HG03378 (cell line): ENCODE data around the gene PRELID1.
"Not testable (repeated sequence)": the region's sequence is repeated elsewhere in the genome, so short reads cannot be mapped to it uniquely, and the experiment has no call there.

Experiments
- ATAC-seq: cut with Tn5 transposase; IDR thresholded peaks from one replicate; pipeline ENCODE4 v1.9.1; 2021; ENCODE audit warnings: mild to moderate bottlenecking, moderate library complexity; ENCODE audit not compliant: unreplicated experiment

PRELID1 gene

DNA sequence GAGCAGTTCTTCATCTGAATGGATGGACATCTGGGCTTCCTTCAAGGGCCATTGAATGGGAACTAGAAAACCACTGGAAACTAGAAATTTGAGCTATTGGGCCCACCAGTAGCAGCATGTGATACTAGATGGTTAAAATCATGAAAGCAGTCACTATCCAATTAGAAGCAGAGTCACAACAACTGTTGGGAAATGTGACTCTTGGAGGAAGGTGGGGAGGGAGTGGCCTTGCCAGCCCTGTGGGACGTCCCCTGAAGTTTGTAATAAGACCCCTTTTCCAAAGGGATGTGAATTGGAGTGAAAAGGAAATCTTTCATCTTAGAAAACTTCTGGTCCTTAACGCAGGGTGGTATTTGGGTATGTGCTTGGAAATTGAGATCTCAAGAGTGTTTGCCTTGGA is 5.7 kb upstream of the PRELID1 start:
- ATAC-seq: no peak

DNA sequence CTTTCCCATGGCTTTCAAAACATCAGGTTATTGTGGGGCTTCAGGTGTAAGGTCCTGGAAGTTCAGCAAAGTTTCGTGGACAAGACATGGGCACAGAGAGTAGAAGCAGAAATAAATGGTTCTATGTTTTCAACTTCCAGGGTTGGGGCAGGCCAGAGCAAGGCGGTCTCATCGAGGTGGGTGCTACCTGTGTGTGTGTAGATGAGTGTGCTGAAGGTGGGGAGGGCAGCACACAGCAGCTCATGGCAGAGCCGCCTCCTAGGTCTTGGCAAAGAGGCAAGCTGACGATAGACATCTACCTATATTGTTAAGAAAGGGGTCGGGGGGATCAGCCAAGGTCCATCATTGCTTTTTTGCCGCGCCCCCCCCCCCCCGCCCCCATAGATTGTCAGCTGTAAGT is 3.9 kb upstream of the PRELID1 start:
- no peak for ATAC-seq

DNA sequence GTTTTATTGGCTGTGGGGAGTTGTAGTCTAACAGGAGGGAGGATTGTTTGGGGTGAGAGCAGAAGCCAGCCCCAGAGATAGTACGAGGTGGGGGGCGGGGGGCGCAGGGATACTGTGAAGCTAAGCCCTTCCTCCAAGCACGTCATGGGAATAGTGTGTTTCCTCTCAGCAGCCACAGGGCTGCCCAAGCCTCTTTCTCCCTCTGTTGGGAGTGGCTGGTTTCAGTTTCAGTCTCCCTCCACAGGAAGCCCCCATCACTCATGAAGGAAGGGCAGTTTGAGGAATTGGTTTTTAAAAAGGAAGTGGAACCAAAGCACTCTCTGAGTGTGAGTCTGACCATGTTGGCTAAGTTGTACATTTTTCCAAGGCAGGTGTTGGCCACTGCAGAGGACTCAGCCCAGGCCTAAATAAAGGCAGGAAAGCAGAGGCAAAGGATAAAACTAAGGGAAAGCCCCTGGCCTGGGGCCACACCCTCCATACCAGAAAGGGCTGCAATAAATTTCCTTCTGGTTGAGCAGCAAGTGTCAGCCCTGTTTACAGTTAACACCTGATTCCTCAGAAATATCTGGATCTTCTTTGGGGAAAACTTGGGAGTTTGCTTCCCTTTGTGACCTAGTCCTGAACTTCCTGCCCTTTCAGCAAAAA is 3.2 kb upstream of the PRELID1 start:
- peak; percentile 43 for ATAC-seq

DNA sequence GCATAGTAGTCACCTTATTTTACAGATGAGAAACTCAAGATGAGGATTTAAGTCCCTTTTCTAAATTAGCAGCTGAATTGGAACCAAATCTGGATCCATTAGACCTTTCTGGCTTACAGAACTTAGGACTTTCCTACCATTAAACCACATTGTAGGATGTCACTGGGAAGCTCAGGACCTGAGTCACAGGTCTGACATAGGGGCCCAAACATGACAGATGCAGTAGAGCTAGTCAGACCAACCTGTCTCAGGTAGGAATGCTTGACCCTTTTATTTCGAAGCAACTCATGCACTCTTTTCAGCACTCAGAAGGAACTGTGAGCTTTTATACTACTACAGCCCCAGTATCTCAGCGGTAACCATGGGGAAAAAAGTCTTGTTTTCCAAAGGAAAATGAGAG is 2.6 kb upstream of the PRELID1 start:
- no peak for ATAC-seq

DNA sequence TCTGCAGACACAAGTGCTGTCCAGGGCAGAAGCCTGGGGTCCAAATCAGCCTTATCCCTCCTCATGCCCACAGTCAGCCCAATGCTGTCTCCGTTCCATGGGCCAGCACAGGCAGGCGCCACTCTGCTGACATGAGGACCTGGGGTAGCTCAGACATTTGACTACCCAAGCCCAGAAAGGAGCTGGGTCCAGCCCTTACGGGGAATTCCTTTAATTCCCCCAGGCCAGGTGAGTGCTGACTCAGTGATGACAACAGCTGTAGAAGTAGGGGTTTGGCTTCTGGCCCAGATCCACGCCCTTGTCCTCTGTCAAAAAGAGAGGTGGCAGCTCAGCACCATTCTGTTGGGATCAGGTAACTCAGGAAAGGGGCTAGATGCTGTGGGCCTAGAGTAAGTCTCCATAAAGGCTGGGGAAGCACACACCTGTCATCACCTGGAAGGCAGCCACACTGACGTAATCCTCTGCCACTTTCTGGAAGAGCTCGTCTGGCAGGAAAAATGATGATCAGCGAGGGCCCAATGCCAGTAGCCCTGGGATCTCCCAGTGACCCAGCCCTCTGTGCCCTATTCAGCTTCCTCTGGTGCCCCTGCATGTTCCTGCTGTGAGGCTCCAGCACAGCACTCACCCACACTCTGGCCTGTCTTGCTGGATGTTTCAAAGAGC is 2.0 kb upstream of the PRELID1 start:
- ATAC-seq: no peak

DNA sequence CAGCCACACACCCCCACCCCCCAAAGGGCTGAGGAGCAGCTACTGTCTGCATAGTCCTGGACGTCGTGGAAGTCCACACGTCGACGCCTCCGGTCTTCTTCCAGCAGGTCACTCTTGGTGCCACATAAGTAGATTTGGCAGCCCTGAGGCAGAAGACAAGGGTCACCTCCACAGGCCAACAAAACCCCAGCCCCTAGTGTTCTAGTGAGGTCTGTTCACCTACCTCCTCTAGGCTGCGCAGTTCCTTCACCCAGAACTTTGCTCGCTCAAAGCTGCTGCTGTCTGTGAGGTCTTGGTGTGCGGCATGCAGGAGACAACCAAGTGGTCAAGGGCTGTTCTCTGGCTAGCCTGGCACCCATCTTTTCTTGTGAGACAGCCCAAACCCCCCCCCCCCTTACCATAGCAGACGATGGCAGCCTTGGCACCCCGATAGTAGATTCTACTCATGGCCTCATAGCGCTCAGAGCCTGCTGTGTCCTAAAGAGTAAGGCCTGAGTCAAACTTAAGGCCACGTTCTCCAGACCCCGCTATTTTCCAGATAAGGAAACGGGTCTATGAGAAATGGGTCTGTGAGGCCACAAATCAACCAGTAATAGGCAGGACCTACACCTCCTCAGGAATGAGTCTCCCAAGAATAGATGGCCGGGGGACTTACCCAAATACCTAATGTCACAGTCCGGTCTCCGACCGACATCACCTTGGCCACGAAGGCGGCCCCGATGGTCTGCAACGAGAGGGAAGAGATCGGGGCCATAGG is 1.1 kb upstream of the PRELID1 start:
- no peak for ATAC-seq

DNA sequence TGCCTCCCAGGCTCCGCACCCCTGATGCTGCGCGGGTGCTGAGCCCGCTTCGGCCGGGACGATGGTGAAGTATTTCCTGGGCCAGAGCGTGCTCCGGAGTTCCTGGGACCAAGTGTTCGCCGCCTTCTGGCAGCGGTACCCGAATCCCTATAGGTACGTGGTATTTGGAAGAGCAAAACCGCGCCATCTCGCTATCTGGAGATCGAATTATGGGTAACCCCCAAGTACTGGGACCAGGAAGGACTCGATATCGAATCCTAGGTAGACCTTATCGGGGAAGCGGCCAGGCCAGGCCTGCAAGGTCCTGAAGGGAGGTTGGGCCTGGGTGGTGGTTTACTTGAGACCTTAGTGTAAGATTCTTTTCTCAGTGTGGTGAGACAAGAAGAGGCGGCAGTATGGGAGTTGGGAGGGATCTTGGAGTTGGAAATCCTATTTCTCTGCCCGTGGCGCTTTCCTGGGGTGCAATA is 359 bp downstream of the PRELID1 start:
- ATAC-seq: peak; percentile 3

DNA sequence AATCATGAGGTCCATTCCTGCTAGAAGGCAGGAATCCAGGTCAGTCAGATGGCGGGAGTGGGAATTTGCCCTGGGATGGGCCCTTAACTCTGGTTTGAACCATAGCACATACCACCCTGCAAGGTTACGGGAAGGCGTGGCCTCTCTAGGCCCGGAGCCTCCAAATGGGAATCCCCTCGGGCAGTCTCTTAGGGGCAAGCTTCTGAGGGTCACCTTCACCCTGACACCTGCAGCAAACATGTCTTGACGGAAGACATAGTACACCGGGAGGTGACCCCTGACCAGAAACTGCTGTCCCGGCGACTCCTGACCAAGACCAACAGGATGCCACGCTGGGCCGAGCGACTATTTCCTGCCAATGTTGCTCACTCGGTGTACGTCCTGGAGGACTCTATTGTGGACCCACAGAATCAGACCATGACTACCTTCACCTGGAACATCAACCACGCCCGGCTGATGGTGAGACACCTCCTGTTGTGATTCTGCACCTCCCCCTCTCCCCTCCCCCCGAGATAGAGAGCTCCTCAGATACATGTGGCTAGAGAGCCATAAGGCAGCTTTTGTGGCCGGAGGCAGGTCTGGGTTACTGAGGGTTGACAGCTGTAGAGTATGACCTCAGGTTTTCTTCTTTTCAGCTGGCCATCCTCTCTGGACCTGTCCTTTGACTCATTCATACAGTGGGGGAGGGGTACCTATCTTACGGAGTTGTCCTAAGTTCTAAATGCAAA is 957 bp downstream of the PRELID1 start:
- no peak for ATAC-seq

DNA sequence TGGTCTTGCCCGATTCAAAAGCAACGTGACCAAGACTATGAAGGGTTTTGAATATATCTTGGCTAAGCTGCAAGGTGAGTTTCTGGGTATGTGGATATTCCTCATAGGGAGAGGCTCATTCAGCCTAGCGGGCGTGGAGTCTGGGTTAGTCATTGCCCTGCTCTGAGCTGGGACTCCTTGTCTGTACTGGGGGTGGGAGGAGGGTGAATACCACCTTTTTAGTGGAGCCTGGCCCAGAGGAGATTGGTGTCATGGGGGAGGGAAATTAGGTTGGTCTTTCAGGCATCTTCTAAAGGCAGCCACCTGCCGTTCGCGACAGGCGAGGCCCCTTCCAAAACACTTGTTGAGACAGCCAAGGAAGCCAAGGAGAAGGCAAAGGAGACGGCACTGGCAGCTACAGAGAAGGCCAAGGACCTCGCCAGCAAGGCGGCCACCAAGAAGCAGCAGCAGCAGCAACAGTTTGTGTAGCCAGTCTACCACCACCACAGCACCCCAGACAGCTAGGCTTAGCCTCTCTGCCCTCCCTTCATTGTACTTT is 2.6 kb downstream of the PRELID1 start:
- ATAC-seq: not testable (repeated sequence)

DNA sequence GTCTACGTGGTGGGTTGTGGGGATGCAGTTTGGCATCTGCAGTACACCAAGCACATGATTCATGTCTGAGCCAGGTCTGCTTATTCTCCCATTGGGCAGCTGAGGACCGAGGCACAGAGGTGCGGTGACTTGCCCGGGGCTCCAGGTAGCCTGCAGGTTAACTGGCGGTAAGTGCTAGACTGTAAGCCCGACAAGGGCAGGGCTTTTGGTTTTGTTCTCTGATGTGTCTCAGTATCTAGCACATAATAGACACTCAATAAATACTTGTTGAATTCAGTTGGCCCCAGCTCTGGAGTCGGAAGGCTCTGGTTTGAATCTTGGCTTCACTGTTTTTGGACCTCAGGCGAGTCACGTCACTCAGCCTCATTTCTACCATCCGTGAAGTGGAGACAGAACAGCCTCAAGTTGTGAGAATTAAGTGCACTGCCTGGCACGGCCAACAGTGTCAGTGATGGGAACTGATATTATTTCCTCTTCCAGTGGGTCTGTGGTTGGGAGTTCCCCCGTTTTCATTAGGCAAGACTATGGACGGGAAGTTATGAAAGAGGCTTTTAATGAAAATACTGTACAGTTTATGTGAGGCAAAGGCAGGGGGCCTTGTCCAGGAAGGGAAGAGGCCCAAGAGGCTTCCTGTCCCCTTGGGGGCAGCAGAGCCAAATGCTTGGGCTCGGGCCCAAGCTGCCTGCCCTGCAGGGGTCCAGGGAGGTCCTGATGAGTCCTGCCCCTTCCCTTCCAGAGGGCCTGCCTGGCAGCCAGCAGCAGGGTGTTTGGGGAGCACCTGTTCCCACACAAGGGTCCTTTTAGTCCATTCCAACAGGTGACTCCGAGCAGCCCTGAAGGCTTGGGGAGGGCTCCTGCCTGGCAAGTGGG is 3.3 kb downstream of the PRELID1 start:
- ATAC-seq: no peak

DNA sequence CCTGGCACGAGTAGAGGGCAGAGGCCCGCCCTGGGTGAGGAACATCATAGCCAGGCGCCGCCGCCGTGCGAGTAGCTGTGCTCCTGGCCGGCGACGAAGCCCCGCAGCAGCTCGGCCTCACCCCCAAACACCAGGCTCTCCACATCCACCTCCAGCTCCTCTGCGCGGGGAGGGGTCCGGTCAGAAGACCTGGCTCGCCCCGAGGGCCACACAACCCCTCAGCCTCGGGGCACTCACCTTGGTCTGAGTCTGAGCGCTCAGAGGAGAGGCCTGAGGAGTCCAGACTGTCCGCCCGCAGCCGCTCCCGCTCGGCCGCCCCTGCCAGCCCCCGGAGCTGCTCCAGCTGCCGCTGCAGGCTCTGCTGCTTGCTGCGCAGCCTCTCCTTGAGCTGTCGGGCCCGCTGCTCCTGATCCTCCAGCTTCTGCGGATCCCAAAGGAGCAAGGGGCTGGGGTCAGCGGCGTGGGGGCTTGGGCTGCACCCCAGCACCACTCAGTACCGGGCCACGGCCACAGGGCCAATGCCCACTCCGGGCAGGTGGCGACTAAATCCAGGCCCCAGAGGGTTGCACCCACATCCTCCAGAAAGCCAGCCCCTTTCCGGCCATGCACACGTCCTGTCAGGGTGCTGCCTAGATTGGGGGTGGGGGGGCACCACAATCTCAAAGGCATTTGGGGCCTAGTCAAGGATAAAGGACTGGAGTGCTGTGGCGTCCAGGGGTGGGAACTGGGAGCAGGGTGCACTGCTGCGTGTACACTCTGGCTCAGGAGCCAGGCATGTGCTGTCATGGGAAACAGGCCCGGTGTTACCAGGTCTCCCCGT is 4.2 kb downstream of the PRELID1 start:
- no peak for ATAC-seq

DNA sequence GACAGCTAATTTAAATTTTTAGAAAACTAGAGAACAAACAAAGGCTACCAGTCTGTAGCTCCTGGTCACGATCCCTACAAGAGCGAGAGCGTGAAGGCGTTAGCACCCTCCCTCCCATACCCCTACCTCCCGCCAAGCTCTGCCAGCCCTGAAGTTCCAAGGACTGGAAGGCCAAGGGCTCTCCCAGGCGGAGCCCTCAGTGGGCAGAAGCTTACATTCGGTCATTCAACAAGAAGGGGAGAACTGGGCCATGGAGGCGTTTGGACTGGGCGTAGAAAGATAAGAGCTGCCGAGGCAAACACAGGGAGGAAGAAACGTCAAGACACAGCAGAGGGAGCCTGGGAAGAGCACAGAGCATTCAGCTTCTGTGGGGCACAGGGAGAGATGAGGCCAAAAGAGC is 5.1 kb downstream of the PRELID1 start:
- no peak for ATAC-seq

DNA sequence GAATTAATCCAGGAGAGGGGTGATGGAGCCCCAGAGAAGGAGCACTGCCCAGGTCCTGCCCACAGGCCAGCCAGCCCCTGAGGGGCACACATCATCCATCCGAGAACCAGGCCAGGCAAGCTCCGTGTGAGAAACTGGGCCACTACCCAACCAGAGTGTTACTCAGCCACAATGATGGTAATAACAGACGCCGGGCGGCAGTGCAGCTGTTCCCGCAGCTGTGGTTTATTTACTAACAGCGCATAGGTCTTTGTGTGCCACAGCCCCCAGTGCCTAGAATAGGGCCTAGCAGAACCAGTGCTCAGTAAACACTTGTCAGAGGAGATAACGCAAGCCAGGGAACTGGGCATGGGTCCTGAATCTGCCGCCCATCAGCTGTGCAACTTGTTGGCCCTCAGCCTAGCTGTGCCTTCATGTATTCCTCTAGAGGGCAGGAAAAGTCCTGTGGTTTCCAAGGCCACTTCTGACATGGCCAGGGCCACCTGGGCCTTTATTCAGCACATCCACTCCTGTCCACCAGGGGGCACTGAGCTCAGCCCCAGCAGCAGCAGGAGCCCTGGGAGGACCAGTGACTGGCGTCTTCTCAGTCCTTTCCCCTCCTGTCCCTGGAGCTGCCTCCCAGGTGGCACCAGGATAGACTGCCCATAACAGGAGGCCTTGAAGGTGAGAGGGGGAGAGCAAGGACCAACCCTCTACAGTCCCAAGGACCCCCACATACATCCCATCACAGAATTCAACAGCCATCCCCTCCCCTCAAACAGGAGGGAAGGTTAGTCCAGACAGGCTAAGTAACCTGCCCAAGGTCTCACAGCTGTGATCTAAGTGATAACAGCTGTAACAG is 6.0 kb downstream of the PRELID1 start:
- ATAC-seq: no peak

DNA sequence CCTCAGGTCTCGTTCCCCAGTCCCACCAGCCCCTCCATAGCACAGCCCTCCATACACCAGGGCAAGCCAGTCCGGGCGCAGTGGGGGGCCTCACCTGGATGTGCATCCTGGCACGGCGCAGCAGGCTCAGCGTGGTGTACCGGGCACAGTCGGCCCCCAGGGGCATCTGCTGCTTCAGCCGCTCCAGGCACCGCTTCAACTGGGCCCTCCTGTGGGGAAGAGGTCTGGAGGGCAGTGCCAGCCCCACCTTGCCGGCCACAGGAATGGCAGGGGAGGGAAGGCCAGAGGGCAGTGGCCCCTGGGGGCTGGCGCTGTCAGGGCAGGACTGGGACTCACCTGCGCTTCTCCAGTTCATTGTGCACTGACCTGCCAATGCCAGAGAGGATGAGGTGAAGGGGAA is 6.7 kb downstream of the PRELID1 start:
- ATAC-seq: no peak

DNA sequence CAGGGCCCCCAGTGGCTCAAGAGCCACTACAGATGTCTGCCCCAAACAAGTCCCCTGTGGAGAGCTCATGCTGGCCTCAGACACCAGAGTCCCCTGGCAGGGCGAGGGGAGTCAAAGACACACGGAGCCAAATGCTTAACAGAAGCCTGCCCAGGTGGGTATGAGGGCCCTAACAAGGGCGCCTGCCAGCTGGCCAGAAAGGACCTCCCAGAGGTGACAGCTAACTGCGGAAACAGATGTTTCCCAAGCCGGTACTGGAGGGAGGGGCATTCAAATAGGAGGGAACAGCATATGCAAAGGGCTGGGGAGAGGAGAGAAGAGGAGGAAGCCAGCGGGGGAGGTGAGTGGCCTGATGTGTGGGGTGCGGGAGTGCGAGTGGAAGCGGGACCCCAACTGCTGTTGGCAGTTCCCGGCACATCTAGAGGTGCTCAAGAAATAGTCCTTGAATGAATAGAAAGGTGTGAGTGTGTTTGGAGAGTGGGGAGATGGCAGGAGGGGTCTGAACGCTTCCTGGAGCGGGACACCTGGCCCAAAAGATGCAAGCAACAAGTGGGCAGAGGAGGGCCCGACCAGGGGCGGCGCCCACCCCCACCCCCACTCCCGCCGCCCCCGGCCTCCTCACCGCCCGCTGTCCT is 7.3 kb downstream of the PRELID1 start:
- no peak for ATAC-seq

DNA sequence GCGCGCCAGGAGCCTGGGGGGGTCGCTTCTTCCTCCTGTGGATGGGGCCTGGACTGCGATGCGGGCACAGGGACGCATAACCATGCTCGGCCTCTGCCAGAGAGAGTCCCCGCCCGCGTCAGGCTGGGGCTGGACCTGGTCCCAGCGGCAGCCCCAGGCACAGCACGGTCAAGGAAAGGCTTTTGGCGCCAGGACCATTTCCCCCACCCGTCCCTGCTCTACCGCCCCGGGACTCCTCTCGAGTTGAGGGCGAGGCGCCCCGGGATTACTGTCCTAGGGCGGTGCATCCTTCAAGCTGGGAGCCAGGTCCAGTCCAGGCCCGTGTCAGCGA is 7.8 kb downstream of the PRELID1 start:
- peak; percentile 6 for ATAC-seq

DNA sequence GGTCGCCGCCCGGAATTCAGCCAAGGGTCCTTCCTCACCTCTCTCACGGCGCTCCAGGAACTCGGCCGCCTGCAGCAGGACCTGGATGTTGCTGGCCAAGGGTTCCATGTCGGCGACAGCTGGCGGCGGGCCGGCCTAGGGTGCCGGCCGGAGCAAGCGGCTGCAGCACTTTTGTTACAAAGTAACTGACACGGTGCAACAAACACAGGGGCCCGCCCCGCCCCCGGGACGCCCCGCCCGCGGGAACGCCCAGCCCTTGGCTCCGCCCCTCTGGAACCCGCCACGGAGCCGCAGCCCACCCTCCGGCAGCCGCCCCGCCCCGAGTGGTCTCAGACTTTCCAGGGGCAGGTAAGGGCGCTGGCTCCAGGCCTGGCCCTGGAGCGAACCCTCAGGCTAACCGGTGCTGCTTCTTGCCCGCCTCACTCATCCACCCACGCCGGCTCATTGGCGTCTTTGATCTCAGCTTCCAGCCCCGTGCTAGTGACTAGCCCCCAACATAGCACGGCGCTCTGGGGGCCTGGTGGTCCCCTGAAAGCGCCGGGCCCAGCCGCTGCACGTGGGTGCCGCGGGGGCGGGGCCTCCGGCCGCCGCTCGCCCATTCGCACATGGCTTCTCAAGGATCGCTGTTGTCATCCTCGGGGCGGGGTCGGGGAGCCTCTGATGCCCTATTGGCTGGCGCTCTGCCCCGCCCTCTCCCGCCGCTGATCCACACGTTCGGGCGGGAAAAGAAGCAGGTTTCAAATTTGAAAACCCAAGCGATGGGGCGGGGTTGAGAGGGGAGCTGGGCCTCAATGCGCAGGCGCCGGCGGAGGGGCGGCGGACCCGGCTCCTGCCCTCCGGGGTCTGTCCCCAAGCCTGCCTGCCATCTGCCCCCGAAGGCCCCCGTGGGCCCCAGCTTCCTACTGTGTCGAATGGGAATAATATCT is 8.4 kb downstream of the PRELID1 start, which contains the start of gene MXD3:
Gene MXD3 (minus strand): TSS at position 176 of the 926 bp plus-strand sequence. CDS start 68 bp downstream, at position 108.
- peak; percentile 50 for ATAC-seq
